PFSK-1 (cell line): ENCODE measurements around the gene UBE2E3.

Experiments used
- SIN3A ChIP-seq: IDR thresholded peaks from 2 replicates; pipeline ENCODE4 v1.6.1; 2012; ENCODE audit warnings: mild to moderate bottlenecking, low read length, moderate library complexity, borderline replicate concordance; ENCODE audit not compliant: insufficient read depth
- TAF1 ChIP-seq: IDR thresholded peaks from 2 replicates; pipeline ENCODE4 v1.6.1; 2012; ENCODE audit warnings: low read length, control low read depth, borderline replicate concordance; ENCODE audit not compliant: insufficient read depth
- TF ChIP-seq, protein P1 (sequence below), 2 experiments: IDR thresholded peaks; 2 replicates each; pipeline versions ENCODE4 v1.6.1 to v1.8.0; 2011 to 2012; ENCODE audit warnings: low read depth in 2 of 2, low read length in 2 of 2, control low read depth in 1 of 2, inconsistent platforms in 1 of 2, mild to moderate bottlenecking in 1 of 2, moderate library complexity in 1 of 2; ENCODE audit not compliant: insufficient read depth in 1 of 2

DNA sequence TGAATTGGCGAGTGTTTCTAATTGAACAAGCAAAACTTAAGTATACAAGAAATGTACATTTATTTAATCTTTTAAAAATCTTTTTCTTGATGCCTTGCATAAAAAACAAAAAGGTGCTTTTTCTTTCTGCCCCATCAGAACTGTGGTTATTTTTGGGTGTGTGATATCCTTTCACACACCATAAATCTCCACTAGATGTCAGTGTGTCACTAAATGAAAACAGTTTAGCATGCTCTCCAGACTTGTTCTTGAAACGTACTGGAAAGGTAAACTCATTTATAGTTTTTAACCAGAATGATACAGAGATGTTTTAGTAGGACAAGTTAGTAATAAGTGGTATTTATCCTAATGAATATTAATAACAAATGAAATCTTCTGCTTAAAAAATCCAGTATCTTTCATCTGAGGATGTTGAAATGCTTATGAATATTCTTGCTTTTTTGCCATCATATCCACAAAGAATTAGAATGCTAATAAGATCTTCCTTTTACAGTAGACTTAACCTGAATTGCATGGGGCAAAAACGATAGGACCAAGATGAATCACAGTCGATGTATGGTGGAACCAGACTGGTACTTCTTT is 96.8 kb downstream of the UBE2E3 start:
- TF ChIP-seq SIN3A (no peak), TAF1 (no peak)
- TF ChIP-seq, protein P1, sequence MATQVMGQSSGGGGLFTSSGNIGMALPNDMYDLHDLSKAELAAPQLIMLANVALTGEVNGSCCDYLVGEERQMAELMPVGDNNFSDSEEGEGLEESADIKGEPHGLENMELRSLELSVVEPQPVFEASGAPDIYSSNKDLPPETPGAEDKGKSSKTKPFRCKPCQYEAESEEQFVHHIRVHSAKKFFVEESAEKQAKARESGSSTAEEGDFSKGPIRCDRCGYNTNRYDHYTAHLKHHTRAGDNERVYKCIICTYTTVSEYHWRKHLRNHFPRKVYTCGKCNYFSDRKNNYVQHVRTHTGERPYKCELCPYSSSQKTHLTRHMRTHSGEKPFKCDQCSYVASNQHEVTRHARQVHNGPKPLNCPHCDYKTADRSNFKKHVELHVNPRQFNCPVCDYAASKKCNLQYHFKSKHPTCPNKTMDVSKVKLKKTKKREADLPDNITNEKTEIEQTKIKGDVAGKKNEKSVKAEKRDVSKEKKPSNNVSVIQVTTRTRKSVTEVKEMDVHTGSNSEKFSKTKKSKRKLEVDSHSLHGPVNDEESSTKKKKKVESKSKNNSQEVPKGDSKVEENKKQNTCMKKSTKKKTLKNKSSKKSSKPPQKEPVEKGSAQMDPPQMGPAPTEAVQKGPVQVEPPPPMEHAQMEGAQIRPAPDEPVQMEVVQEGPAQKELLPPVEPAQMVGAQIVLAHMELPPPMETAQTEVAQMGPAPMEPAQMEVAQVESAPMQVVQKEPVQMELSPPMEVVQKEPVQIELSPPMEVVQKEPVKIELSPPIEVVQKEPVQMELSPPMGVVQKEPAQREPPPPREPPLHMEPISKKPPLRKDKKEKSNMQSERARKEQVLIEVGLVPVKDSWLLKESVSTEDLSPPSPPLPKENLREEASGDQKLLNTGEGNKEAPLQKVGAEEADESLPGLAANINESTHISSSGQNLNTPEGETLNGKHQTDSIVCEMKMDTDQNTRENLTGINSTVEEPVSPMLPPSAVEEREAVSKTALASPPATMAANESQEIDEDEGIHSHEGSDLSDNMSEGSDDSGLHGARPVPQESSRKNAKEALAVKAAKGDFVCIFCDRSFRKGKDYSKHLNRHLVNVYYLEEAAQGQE (IDR thresholded peaks at IDR 0.05; ENCODE audit: insufficient read depth in 1 of 2, low read depth in 2 of 2, low read length in 2 of 2): no peak
